Esophagus squamous epithelium (tissue), 4 donors: ENCODE results near the gene SPCS3.

Experiments
- CTCF ChIP-seq, 6 experiments: fragments of 450-650 bp in 4 of 6; fragments of 200-600 bp in 2 of 6; sonication (generic) in 2 of 6; IDR thresholded peaks; one replicate each; pipeline ENCODE4 v1.5.1; 2016 to 2019; ENCODE audit warnings: antibody characterized with exemption in 6 of 6, mild to moderate bottlenecking in 4 of 6, moderate library complexity in 4 of 6
- POLR2A ChIP-seq, 4 donors: fragments of 450-650 bp; IDR thresholded peaks; one replicate each; pipeline ENCODE4 v1.6.1; 2017; ENCODE audit warnings: antibody characterized with exemption in 4 of 4, mild to moderate bottlenecking in 4 of 4, moderate library complexity in 3 of 4

- TF ChIP-seq CTCF (IDR thresholded peaks at IDR 0.05), result no peak
- TF ChIP-seq POLR2A (IDR thresholded peaks at IDR 0.05), result no peak
These were observed 10.7 kb upstream of the SPCS3 start for GRCh38 chr4:176309046-176309445.
